GM12891 (cell line): ENCODE measurements around the gene DNAH8.

ENCODE experiments used
- POLR2A ChIP-seq: IDR thresholded peaks from 2 replicates; pipeline ENCODE4 v1.6.1; 2011; ENCODE audit warnings: low read depth, low read length, control low read depth
- POLR2AphosphoS5 ChIP-seq: IDR thresholded peaks from 2 replicates; pipeline ENCODE4 v1.6.1; 2011; ENCODE audit warnings: low read depth, low read length, control low read depth
- POU2F2 ChIP-seq: IDR thresholded peaks from 2 replicates; pipeline ENCODE4 v1.6.1; 2011; ENCODE audit warnings: low read depth, mild to moderate bottlenecking, control low read depth, low read length, moderate library complexity
- SPI1 ChIP-seq: IDR thresholded peaks from 2 replicates; pipeline ENCODE4 v1.6.1; 2011; ENCODE audit warnings: low read depth, low read length, control low read depth
- TAF1 ChIP-seq: IDR thresholded peaks from 2 replicates; pipeline ENCODE4 v1.6.1; 2011; ENCODE audit warnings: low read depth, low read length, control low read depth

- TF ChIP-seq POLR2A (no peak), POLR2AphosphoS5 (no peak), SPI1 (no peak), TAF1 (no peak), POU2F2 (no peak)
These were observed 322.0 kb downstream of the DNAH8 start for GRCh38 chr6:39037082-39037508.
